Measurements from ENCODE around the gene TNRC6C.

- TF ChIP-seq POLR2A (IDR thresholded peaks at IDR 0.05) (no peak), EP300 (IDR thresholded peaks at IDR 0.05) (no peak)
Observed at GRCh38 chr17:77929180-77929564, 29.3 kb upstream of the TNRC6C start.

Data from sigmoid colon (tissue), 4 donors.